GM06990 (cell line): ENCODE measurements around the gene STEAP1B.

ENCODE experiments used
- DNase-seq: peaks from one replicate; pipeline ENCODE4 v3.0.0-alpha.2; 2011; ENCODE audit not compliant: insufficient read length; ENCODE audit errors: extremely low read depth
- H3K27me3 ChIP-seq: replicated peaks from 2 replicates; pipeline ENCODE4 v1.6.0; 2011; ENCODE audit warnings: low read length; ENCODE audit not compliant: control insufficient read depth, insufficient read depth
- H3K36me3 ChIP-seq: 2 replicates; pipeline ENCODE4 v1.5.1; 2011; ENCODE audit warnings: low read length; ENCODE audit not compliant: control insufficient read depth, insufficient read depth
- H3K4me3 ChIP-seq: replicated peaks from 2 replicates; pipeline ENCODE4 v1.5.1; 2011; ENCODE audit warnings: low read depth, mild to moderate bottlenecking, control low read depth, low read length
- CTCF ChIP-seq: IDR thresholded peaks from 2 replicates; pipeline ENCODE4 v1.5.1; 2011; ENCODE audit warnings: low read length, control low read depth, mild to moderate bottlenecking, inconsistent platforms; ENCODE audit not compliant: insufficient read depth, poor library complexity, severe bottlenecking

STEAP1B gene

GRCh38 chr7:22427104-22427503, 72.9 kb downstream of the STEAP1B start:
- no peak for DNase-seq
- H3K36me3 ChIP-seq: no peaks in the 10 kb centered on the region
- H3K4me3 ChIP-seq: no peak overlapping the region
- no peaks in the 10 kb centered on the region for H3K27me3 ChIP-seq
- no peak for TF ChIP-seq CTCF

- no peaks in the 10 kb centered on the region for H3K36me3 ChIP-seq
- no peak for TF ChIP-seq CTCF
- DNase-seq: no peak
- no peak overlapping the region for H3K4me3 ChIP-seq
- H3K27me3 ChIP-seq: no peaks in the 10 kb centered on the region
These were observed 73.4 kb downstream of the STEAP1B start for GRCh38 chr7:22426463-22427094.

- TF ChIP-seq CTCF: no peak
- Histone ChIP-seq H3K27me3 (no peaks in the 10 kb centered on the region), H3K4me3 (no peak overlapping the region), H3K36me3 (no peaks in the 10 kb centered on the region)
- no peak for DNase-seq
These were observed 74.6 kb downstream of the STEAP1B start for GRCh38 chr7:22425361-22425760.

GRCh38 chr7:22422831-22423615, 77.0 kb downstream of the STEAP1B start:
- no peak for TF ChIP-seq CTCF
- DNase-seq: no peak
- Histone ChIP-seq H3K36me3 (no peaks in the 10 kb centered on the region), H3K27me3 (no peaks in the 10 kb centered on the region), H3K4me3 (no peak overlapping the region)

GRCh38 chr7:22420973-22421635, 78.9 kb downstream of the STEAP1B start:
- Histone ChIP-seq H3K27me3 (no peaks in the 10 kb centered on the region), H3K36me3 (no peaks in the 10 kb centered on the region), H3K4me3 (no peak overlapping the region)
- DNase-seq: no peak
- TF ChIP-seq CTCF: no peak
